GM18861 (cell line): Measurements from ENCODE around the gene ANGPTL2.

ENCODE experiments used
- ATAC-seq: cut with Tn5 transposase; IDR thresholded peaks from one replicate; pipeline ENCODE4 v1.9.1; 2021; ENCODE audit not compliant: unreplicated experiment

The ANGPTL2 gene

GRCh38 chr9:127137640-127138360 is 15.4 kb upstream of the ANGPTL2 start:
- ATAC-seq: no peak

- no peak for ATAC-seq
These were observed 14.6 kb upstream of the ANGPTL2 start for GRCh38 chr9:127136880-127137639.

- ATAC-seq: no peak
These were observed 13.8 kb upstream of the ANGPTL2 start for GRCh38 chr9:127136081-127136879.

GRCh38 chr9:127135056-127135745 is 12.8 kb upstream of the ANGPTL2 start:
- no peak for ATAC-seq

- ATAC-seq: no peak
These were observed 11.3 kb upstream of the ANGPTL2 start for GRCh38 chr9:127133739-127134167.

- no peak for ATAC-seq
These were observed 10.6 kb upstream of the ANGPTL2 start for GRCh38 chr9:127132921-127133647.

GRCh38 chr9:127132375-127132774 is 9.9 kb upstream of the ANGPTL2 start:
- no peak for ATAC-seq

- ATAC-seq: no peak
These were observed 9.4 kb upstream of the ANGPTL2 start for GRCh38 chr9:127131871-127132270.

GRCh38 chr9:127130661-127131538 is 8.5 kb upstream of the ANGPTL2 start:
- no peak for ATAC-seq

GRCh38 chr9:127130235-127130634 is 7.8 kb upstream of the ANGPTL2 start:
- no peak for ATAC-seq

GRCh38 chr9:127129718-127130085 is 7.3 kb upstream of the ANGPTL2 start:
- ATAC-seq: no peak

- no peak for ATAC-seq
These were observed 6.8 kb upstream of the ANGPTL2 start for GRCh38 chr9:127129073-127129717.

GRCh38 chr9:127128341-127129072 is 6.1 kb upstream of the ANGPTL2 start:
- no peak for ATAC-seq

- no peak for ATAC-seq
These were observed 4.5 kb upstream of the ANGPTL2 start for GRCh38 chr9:127126971-127127370.

GRCh38 chr9:127124792-127125191 is 2.4 kb upstream of the ANGPTL2 start:
- ATAC-seq: no peak

- no peak for ATAC-seq
These were observed 1.7 kb upstream of the ANGPTL2 start for GRCh38 chr9:127124111-127124531.

GRCh38 chr9:127123064-127123890 is 842 bp upstream of the ANGPTL2 start:
- no peak for ATAC-seq
